ENCODE results near the gene DIPK1C.

DNA sequence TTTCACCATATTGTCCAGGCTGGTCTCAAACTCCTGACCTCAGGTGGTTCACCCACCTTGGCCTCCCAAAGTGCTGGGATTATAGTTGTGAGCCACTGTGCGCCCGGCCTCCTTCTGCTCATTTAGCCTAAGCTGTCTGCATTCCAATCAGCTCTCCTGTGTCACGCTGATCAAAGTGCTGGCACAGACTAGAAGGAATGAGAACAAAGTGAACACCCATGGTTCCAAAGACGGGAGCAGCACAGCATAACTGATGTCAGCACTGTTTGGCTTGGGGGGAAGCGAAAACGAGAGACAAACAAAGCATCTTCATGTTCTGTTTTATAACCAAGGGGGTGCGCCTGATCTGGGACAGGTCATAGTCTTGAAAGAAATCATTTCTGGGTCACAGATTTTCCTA is 43.3 kb downstream of the DIPK1C start:
- TF ChIP-seq POLR2A (IDR thresholded peaks at IDR 0.05; ENCODE audit: low read depth, low read length) = no peak
- no peak for TF ChIP-seq TAF1 (IDR thresholded peaks at IDR 0.05; ENCODE audit: low read depth, low read length)
- TF ChIP-seq POLR2AphosphoS5 (IDR thresholded peaks at IDR 0.05; ENCODE audit: low read depth, low read length) = no peak
- TF ChIP-seq SPI1 (IDR thresholded peaks at IDR 0.05; ENCODE audit: low read depth, low read length) = no peak
- no peak for TF ChIP-seq PAX5 (IDR thresholded peaks at IDR 0.05; ENCODE audit: insufficient read depth, low read length, severe bottlenecking)

Measured in GM12891 (cell line).